Lower lobe of right lung (tissue), 2 donors: Measurements from ENCODE around the gene TNRC6A. TPM values are rescaled to one million over a fixed set of nuclear protein-coding genes. Genes with fewer than 3 reads are reported as not detected.

ENCODE experiments used
- ATAC-seq, 2 donors: fragments of 200-7000 bp; cut with Tn5 transposase; one replicate each; pipeline ENCODE4 v1.9.1; 2020 to 2022; ENCODE audit warnings: mild to moderate bottlenecking in 2 of 2, moderate library complexity in 2 of 2
- DNase-seq: peaks from one replicate; pipeline ENCODE4 v3.0.0-alpha.2; 2020
- H3K27ac ChIP-seq: fragments of 200-600 bp; one replicate; pipeline ENCODE4 v1.8.0; 2022
- H3K27me3 ChIP-seq: fragments of 200-600 bp; one replicate; pipeline ENCODE4 v1.8.0; 2022; ENCODE audit warnings: low read depth
- H3K36me3 ChIP-seq: fragments of 200-600 bp; one replicate; pipeline ENCODE4 v1.8.0; 2022; ENCODE audit warnings: mild to moderate bottlenecking
- H3K4me1 ChIP-seq: fragments of 200-600 bp; one replicate; pipeline ENCODE4 v1.8.0; 2022
- H3K4me3 ChIP-seq: fragments of 200-600 bp; one replicate; pipeline ENCODE4 v1.8.0; 2022; ENCODE audit warnings: mild to moderate bottlenecking
- H3K9me3 ChIP-seq: fragments of 200-600 bp; one replicate; pipeline ENCODE4 v1.8.0; 2022
- intact Hi-C: fragments of 100-400 bp; cut with DNase I; formaldehyde crosslinking; loops from one replicate; pipeline ENCODE4 v1.11.0; 2022
- total RNA-seq: library from RNA; stranded (reverse); fragmentation: NEBNext Ultra II Directional; extraction: Animal tissue kit (Norgen Biotek cat#: 25700); gene quantifications from one replicate; pipeline ENCODE4 v1.2.1, GENCODE V29; 2021
- TF ChIP-seq, protein P1 (sequence below): fragments of 200-600 bp; IDR thresholded peaks from one replicate; pipeline ENCODE4 v1.8.0; 2022; ENCODE audit warnings: antibody characterized with exemption, mild to moderate bottlenecking
- donor health status: DM: no; HTN: yes; CAD: no; lungs with severe emphysema.

TNRC6A gene
- total RNA-seq, 1 donor from 2014 or later: 49.4 TPM

DNA sequence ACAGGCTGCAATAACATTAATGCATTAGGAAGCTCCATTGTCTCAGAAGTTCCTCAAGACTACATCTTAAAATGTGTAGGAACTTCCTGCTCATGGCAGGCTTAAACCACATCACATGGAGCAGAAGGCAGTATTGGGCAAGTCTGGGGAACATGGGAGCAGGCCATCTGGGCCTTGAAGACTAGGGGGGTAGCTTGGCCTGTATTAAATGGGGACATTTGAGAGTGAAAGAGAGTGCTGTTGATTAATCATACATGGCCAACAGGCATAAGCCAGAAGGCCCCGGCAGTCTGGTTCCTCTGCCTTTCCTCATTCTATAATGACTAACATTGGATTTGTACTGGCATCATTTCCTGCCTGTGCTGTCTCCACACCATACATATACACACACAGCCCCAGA, 91.1 kb downstream of the TNRC6A start:
- intact Hi-C loops: no loop called here
- H3K4me3 ChIP-seq: no peak overlapping the region
- no peak for DNase-seq
- H3K27me3 ChIP-seq: no peaks in the 10 kb centered on the region
- peaks cover 18% of the 10 kb centered on the region for H3K4me1 ChIP-seq
- H3K27ac ChIP-seq: no peak overlapping the region
- H3K9me3 ChIP-seq: no peaks in the 10 kb centered on the region
- ATAC-seq: no peak
- peaks cover 100% of the 10 kb centered on the region for H3K36me3 ChIP-seq
- TF ChIP-seq, protein P1, sequence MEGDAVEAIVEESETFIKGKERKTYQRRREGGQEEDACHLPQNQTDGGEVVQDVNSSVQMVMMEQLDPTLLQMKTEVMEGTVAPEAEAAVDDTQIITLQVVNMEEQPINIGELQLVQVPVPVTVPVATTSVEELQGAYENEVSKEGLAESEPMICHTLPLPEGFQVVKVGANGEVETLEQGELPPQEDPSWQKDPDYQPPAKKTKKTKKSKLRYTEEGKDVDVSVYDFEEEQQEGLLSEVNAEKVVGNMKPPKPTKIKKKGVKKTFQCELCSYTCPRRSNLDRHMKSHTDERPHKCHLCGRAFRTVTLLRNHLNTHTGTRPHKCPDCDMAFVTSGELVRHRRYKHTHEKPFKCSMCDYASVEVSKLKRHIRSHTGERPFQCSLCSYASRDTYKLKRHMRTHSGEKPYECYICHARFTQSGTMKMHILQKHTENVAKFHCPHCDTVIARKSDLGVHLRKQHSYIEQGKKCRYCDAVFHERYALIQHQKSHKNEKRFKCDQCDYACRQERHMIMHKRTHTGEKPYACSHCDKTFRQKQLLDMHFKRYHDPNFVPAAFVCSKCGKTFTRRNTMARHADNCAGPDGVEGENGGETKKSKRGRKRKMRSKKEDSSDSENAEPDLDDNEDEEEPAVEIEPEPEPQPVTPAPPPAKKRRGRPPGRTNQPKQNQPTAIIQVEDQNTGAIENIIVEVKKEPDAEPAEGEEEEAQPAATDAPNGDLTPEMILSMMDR: no peak

DNA sequence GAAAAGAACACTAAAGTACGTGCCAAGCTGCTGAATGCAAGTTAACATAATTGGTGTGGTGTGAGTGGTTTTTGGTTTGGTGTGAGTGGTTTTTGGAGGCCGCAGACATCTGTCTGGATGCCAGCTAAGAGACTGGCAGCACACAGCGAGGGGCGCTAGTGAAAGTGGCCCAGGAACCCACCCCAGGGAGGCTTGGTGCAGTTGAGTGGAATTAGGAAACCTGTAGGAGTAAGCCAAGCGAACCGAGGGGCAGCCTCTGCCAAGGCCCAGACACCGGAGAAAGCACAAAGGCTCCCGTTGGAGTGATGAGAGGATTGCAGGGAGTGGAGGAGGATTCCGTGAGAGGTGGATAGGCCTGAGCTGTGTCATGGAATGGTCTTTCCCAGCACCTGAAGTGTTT, 91.7 kb downstream of the TNRC6A start:
- Histone ChIP-seq H3K4me3 (no peak overlapping the region), H3K27ac (no peak overlapping the region), H3K36me3 (peaks cover 100% of the 10 kb centered on the region), H3K4me1 (peaks cover 18% of the 10 kb centered on the region), H3K9me3 (no peaks in the 10 kb centered on the region), H3K27me3 (no peaks in the 10 kb centered on the region)
- intact Hi-C loops: no loop called here
- TF ChIP-seq, protein P1: no peak
- DNase-seq (no peak), ATAC-seq (no peak)

DNA sequence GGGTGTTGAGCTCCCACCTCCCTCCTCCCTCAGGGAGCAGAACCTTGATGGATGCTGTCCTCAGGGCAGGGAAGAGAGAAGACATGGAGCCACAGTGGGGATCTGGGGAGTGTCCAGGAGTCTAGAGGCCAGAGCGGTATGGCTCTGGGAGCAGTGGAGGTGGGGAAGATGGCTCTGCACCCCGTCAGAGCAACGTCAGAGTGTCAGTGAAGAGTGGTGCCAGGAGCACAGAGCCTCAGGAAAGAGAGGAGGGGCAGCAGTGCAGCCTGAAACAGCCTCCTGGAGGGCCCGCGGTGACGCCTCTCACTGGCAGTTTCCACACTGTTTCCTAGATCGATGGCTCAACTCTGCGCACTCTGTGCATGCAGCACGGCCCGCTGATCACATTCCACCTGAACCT, 93.1 kb downstream of the TNRC6A start:
- ATAC-seq (peak in 1 of 2 donors; percentile 6), DNase-seq (no peak)
- Histone ChIP-seq H3K27ac (no peak overlapping the region), H3K27me3 (no peaks in the 10 kb centered on the region), H3K9me3 (no peaks in the 10 kb centered on the region), H3K36me3 (peaks cover 98% of the 10 kb centered on the region), H3K4me3 (no peak overlapping the region), H3K4me1 (peaks cover 18% of the 10 kb centered on the region)
- intact Hi-C loops: no loop called here
- TF ChIP-seq, protein P1: no peak

DNA sequence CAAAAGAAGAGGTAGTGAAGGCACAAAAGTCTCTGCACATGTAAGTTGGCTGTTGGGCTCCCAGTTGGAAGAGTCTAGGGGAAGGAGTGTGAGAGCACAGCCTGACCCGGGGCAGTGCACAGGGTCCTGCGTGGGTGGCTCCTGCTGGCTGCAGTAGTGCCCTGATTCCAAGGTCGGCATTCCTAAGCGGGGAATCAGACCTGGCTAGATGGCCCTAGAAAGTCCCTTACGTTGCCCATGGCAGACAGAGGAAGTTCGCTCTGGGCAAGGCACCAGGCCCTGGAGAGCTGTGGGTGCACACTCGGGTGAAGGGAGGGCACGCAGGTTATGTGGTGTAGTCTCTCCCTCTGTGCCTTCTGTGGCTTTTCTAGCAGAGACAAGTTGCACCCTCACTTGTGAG, 93.5 kb downstream of the TNRC6A start:
- DNase-seq (no peak), ATAC-seq (peak in 1 of 2 donors; percentile 12)
- Histone ChIP-seq H3K27me3 (no peaks in the 10 kb centered on the region), H3K4me3 (no peak overlapping the region), H3K9me3 (no peaks in the 10 kb centered on the region), H3K36me3 (peaks cover 98% of the 10 kb centered on the region), H3K4me1 (peaks cover 18% of the 10 kb centered on the region), H3K27ac (no peak overlapping the region)
- intact Hi-C loops: no loop called here
- TF ChIP-seq, protein P1: no peak

DNA sequence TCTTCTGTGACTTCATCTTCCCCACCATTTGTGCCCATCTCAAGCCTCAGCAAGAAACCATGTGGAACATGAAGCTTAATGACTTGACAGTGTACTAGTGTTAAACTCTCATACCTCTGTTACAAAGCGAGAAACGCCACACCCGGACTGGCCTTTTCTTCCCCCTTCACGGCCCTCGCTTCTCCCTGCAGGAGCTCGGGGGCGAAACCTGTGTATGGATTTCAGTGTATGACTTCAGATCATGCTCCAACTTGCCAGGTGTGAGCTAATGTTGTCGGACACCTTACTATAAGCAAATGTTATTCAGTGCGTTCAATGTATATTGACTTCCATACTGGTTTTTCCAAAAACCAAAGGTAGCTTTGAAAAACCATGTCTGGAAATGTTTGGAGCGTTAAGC, 96.2 kb downstream of the TNRC6A start:
- TF ChIP-seq, protein P1: no peak
- no peak overlapping the region for H3K4me3 ChIP-seq
- intact Hi-C loops: no loop called here
- no peak overlapping the region for H3K27ac ChIP-seq
- peaks cover 83% of the 10 kb centered on the region for H3K36me3 ChIP-seq
- ATAC-seq (peak in 1 of 2 donors; percentile 45), DNase-seq (no peak)
- H3K9me3 ChIP-seq: no peaks in the 10 kb centered on the region
- no peaks in the 10 kb centered on the region for H3K27me3 ChIP-seq
- no peaks in the 10 kb centered on the region for H3K4me1 ChIP-seq
